ENCODE measurements around the gene TMLHE. TPM values are rescaled to one million over a fixed set of nuclear protein-coding genes. Genes with fewer than 3 reads are reported as not detected.

The TMLHE gene
- polyA plus RNA-seq, 3 donors = 14.3 to 28.3 (median 28.2) TPM

- no peak overlapping the region for H3K4me3 ChIP-seq (replicated peaks in 1 of 3; ENCODE audit: low read depth in 2 of 3, low read length in 3 of 3)
- no peak overlapping the region for H3K4me2 ChIP-seq (replicated peaks; ENCODE audit: extremely low read depth, low read length, poor library complexity, severe bottlenecking)
- H3K27me3 ChIP-seq (ENCODE audit: control insufficient read depth in 2 of 2, insufficient read depth in 2 of 2, low read length in 2 of 2) = no peaks in the 10 kb centered on the region
- peaks cover 10% of the 10 kb centered on the region for H4K20me1 ChIP-seq (ENCODE audit: insufficient read depth, low read length)
- H3K4me1 ChIP-seq (ENCODE audit: control insufficient read depth in 1 of 2, insufficient read depth in 2 of 2, low read length in 2 of 2) = no peaks in the 10 kb centered on the region
- peaks cover 10 to 19% of the 10 kb centered on the region in 2 donors for H3K9me3 ChIP-seq (replicated peaks in 1 of 2; ENCODE audit: control insufficient read depth in 1 of 2, insufficient read depth in 1 of 2, low read length in 2 of 2)
- peaks cover 10 to 21% of the 10 kb centered on the region in 2 donors for H3K36me3 Mint-ChIP-seq
- H3K27ac Mint-ChIP-seq = no peak overlapping the region
- no peak overlapping the region for H3K9ac ChIP-seq (ENCODE audit: insufficient read depth, low read length, poor library complexity, severe bottlenecking)
- no peak for DNase-seq
- peaks cover 42% of the 10 kb centered on the region for H3K79me2 ChIP-seq (ENCODE audit: insufficient read depth, low read length)
- H2AFZ ChIP-seq (ENCODE audit: insufficient read depth, low read depth, low read length, poor library complexity, severe bottlenecking) = no peak overlapping the region
- intact Hi-C loops (cut with micrococcal nuclease) = no loop called here
- H3K27me3 Mint-ChIP-seq (ENCODE audit: low read depth in 3 of 3) = no peaks in the 10 kb centered on the region
- H3K36me3 ChIP-seq (replicated peaks in 1 of 2; ENCODE audit: control insufficient read depth in 1 of 2, insufficient read depth in 2 of 2, low read length in 2 of 2) = peaks cover 0 to 4% of the 10 kb centered on the region in 2 donors
- H3K27ac ChIP-seq (ENCODE audit: low read depth in 1 of 2, low read length in 2 of 2) = no peak overlapping the region
- no peak overlapping the region for H3K4me3 Mint-ChIP-seq
- H3K9me3 Mint-ChIP-seq = peaks cover 8 to 33% (median 22%) of the 10 kb centered on the region in 7 donors
- TF ChIP-seq CTCF (IDR thresholded peaks at IDR 0.05) = no peak
- no peaks in the 10 kb centered on the region for H3K4me1 Mint-ChIP-seq
Measured at GRCh38 chrX:155592331-155592730, 20.4 kb downstream of the TMLHE start.

GRCh38 chrX:155577682-155578081 is 35.1 kb downstream of the TMLHE start:
- WGBS (ENCODE audit: insufficient coverage) = no CpG with 5 or more reads among the region's 2 CpGs
- no peak overlapping the region for H3K4me3 ChIP-seq (replicated peaks in 1 of 3; ENCODE audit: low read depth in 2 of 3, low read length in 3 of 3)
- H3K4me1 Mint-ChIP-seq = no peaks in the 10 kb centered on the region
- no peak overlapping the region for H3K4me3 Mint-ChIP-seq
- H3K36me3 ChIP-seq (replicated peaks in 1 of 2; ENCODE audit: control insufficient read depth in 1 of 2, insufficient read depth in 2 of 2, low read length in 2 of 2) = no peaks in the 10 kb centered on the region
- H4K20me1 ChIP-seq (ENCODE audit: insufficient read depth, low read length) = peaks cover 26% of the 10 kb centered on the region
- no peak overlapping the region for H3K9ac ChIP-seq (ENCODE audit: insufficient read depth, low read length, poor library complexity, severe bottlenecking)
- H3K27ac ChIP-seq (ENCODE audit: low read depth in 1 of 2, low read length in 2 of 2) = no peak overlapping the region
- no peaks in the 10 kb centered on the region for H3K27me3 Mint-ChIP-seq (ENCODE audit: low read depth in 3 of 3)
- H3K9me3 Mint-ChIP-seq = peaks cover 2 to 15% (median 5%) of the 10 kb centered on the region in 7 donors
- no peaks in the 10 kb centered on the region for H3K27me3 ChIP-seq (ENCODE audit: control insufficient read depth in 2 of 2, insufficient read depth in 2 of 2, low read length in 2 of 2)
- TF ChIP-seq CTCF (IDR thresholded peaks at IDR 0.05) = no peak
- no peak overlapping the region for H3K4me2 ChIP-seq (replicated peaks; ENCODE audit: extremely low read depth, low read length, poor library complexity, severe bottlenecking)
- H3K9me3 ChIP-seq (replicated peaks in 1 of 2; ENCODE audit: control insufficient read depth in 1 of 2, insufficient read depth in 1 of 2, low read length in 2 of 2) = peaks cover 0 to 10% of the 10 kb centered on the region in 2 donors
- H2AFZ ChIP-seq (ENCODE audit: insufficient read depth, low read depth, low read length, poor library complexity, severe bottlenecking) = no peak overlapping the region
- intact Hi-C loops (cut with micrococcal nuclease) = no loop called here
- H3K27ac Mint-ChIP-seq = no peak overlapping the region
- H3K4me1 ChIP-seq (ENCODE audit: control insufficient read depth in 1 of 2, insufficient read depth in 2 of 2, low read length in 2 of 2) = no peaks in the 10 kb centered on the region
- no peak for DNase-seq
- peaks cover 9 to 23% of the 10 kb centered on the region in 2 donors for H3K36me3 Mint-ChIP-seq
- H3K79me2 ChIP-seq (ENCODE audit: insufficient read depth, low read length) = peaks cover 23% of the 10 kb centered on the region

Measured in CD14-positive monocyte (primary cell).